GM23338 (cell line): ENCODE measurements around the gene TMEM132A. TPM values are rescaled to one million over a fixed set of nuclear protein-coding genes. Genes with fewer than 3 reads are reported as not detected.

Source experiments
- ATAC-seq: fragments of 200-7000 bp; cut with Tn5 transposase; 3 replicates; pipeline ENCODE4 v1.9.1; 2020
- DNase-seq: peaks from one replicate; pipeline ENCODE4 v3.0.0-alpha.2; 2015; ENCODE audit warnings: low spot score
- H2AFZ ChIP-seq: fragments of 200-600 bp; sonication (generic); 2 replicates; pipeline ENCODE4 v1.8.0; 2016; ENCODE audit warnings: antibody characterized with exemption, mild to moderate bottlenecking, moderate library complexity
- H3F3A ChIP-seq: fragments of 200-600 bp; sonication (generic); replicated peaks from 2 replicates; pipeline ENCODE4 v1.8.0; 2017; ENCODE audit warnings: antibody characterized with exemption, mixed run types, low read depth
- H3K27ac ChIP-seq: fragments of 200-600 bp; sonication (generic); 2 replicates; pipeline ENCODE4 v1.6.1; 2016; ENCODE audit warnings: low read depth
- H3K27me3 ChIP-seq: fragments of 200-600 bp; sonication (generic); 2 replicates; pipeline ENCODE4 v1.8.0; 2016; ENCODE audit warnings: mild to moderate bottlenecking, mixed run types, moderate library complexity; ENCODE audit not compliant: insufficient read depth
- H3K36me3 ChIP-seq: fragments of 200-600 bp; sonication (generic); 2 replicates; pipeline ENCODE4 v1.8.0; 2016; ENCODE audit warnings: mild to moderate bottlenecking; ENCODE audit not compliant: insufficient read depth
- H3K4me1 ChIP-seq: fragments of 200-600 bp; sonication (generic); 2 replicates; pipeline ENCODE4 v1.8.0; 2016; ENCODE audit warnings: mild to moderate bottlenecking, moderate library complexity; ENCODE audit not compliant: insufficient read depth
- H3K4me2 ChIP-seq: fragments of 200-600 bp; sonication (generic); 2 replicates; pipeline ENCODE4 v1.7.1; 2017; ENCODE audit warnings: mixed run types
- H3K4me3 ChIP-seq: fragments of 200-600 bp; sonication (generic); 2 replicates; pipeline ENCODE4 v1.6.1; 2016; ENCODE audit warnings: mixed run types
- H3K79me2 ChIP-seq: fragments of 200-600 bp; sonication (generic); replicated peaks from 2 replicates; pipeline ENCODE4 v1.8.0; 2017; ENCODE audit warnings: mild to moderate bottlenecking; ENCODE audit not compliant: insufficient read depth
- H3K9me2 ChIP-seq: fragments of 200-600 bp; sonication (generic); 2 replicates; pipeline ENCODE4 v1.8.0; 2017; ENCODE audit not compliant: insufficient read depth
- H4K20me1 ChIP-seq: fragments of 200-600 bp; sonication (generic); replicated peaks from 2 replicates; pipeline ENCODE4 v1.8.0; 2017; ENCODE audit warnings: mild to moderate bottlenecking; ENCODE audit not compliant: insufficient read depth
- H3K27ac Mint-ChIP-seq: 2 replicates; pipeline ENCODE4 v1.8.0; 2020; ENCODE audit warnings: inconsistent platforms, mild to moderate bottlenecking, moderate library complexity, mixed read lengths
- H3K27me3 Mint-ChIP-seq: 3 replicates; pipeline ENCODE4 v1.8.0; 2022; ENCODE audit warnings: low read depth, mild to moderate bottlenecking, moderate library complexity, mixed read lengths, inconsistent platforms; ENCODE audit not compliant: insufficient read depth, poor library complexity
- H3K36me3 Mint-ChIP-seq: 3 replicates; pipeline ENCODE4 v1.8.0; 2021; ENCODE audit warnings: low read depth, mild to moderate bottlenecking, inconsistent platforms, moderate library complexity, mixed read lengths
- H3K4me1 Mint-ChIP-seq: 3 replicates; pipeline ENCODE4 v1.8.0; 2020; ENCODE audit warnings: mild to moderate bottlenecking, inconsistent platforms, mixed read lengths
- H3K4me3 Mint-ChIP-seq: 3 replicates; pipeline ENCODE4 v1.8.0; 2021; ENCODE audit warnings: moderate library complexity, mild to moderate bottlenecking, inconsistent platforms, mixed read lengths
- H3K9me3 Mint-ChIP-seq: 3 replicates; pipeline ENCODE4 v1.8.0; 2020; ENCODE audit warnings: moderate library complexity, mild to moderate bottlenecking, inconsistent platforms, mixed read lengths
- CREB1 ChIP-seq: fragments of 250-450 bp; sonication (Bioruptor Pico); IDR thresholded peaks from 2 replicates; pipeline ENCODE4 v1.5.0; 2020; ENCODE audit warnings: low read depth, mild to moderate bottlenecking, moderate library complexity
- CTCF ChIP-seq, 2 experiments: fragments of 200-600 bp in 1 of 2; sonication (generic) in 1 of 2; conservative IDR thresholded peaks; 2 replicates each; pipeline versions ENCODE4 v1.5.1 to v1.6.1; 2016 to 2017; ENCODE audit warnings: antibody characterized with exemption in 2 of 2, low read depth in 2 of 2, mild to moderate bottlenecking in 2 of 2, moderate library complexity in 1 of 2
- ETS1 ChIP-seq: IDR thresholded peaks from 2 replicates; pipeline ENCODE4 v1.6.1; 2016; ENCODE audit warnings: antibody characterized with exemption
- EZH2 ChIP-seq: fragments of 200-600 bp; sonication (generic); IDR thresholded peaks from one replicate; pipeline ENCODE4 v1.8.0; 2017; ENCODE audit warnings: antibody characterized with exemption, mild to moderate bottlenecking, low read depth; ENCODE audit not compliant: unreplicated experiment
- EZH2phosphoT487 ChIP-seq: fragments of 200-600 bp; sonication (generic); IDR thresholded peaks from one replicate; pipeline ENCODE4 v1.8.1; 2018; ENCODE audit warnings: antibody characterized with exemption; ENCODE audit not compliant: unreplicated experiment
- JUNB ChIP-seq: IDR thresholded peaks from one replicate; pipeline ENCODE4 v1.6.1; 2016; ENCODE audit warnings: antibody characterized with exemption; ENCODE audit not compliant: unreplicated experiment
- NANOG ChIP-seq: IDR thresholded peaks from 2 replicates; pipeline ENCODE4 v1.6.1; 2016; ENCODE audit warnings: antibody characterized with exemption, borderline replicate concordance
- POLR2AphosphoS5 ChIP-seq: IDR thresholded peaks from 2 replicates; pipeline ENCODE4 v1.6.1; 2016; ENCODE audit warnings: antibody characterized with exemption, low read depth
- REST ChIP-seq: IDR thresholded peaks from one replicate; pipeline ENCODE4 v1.6.1; 2018; ENCODE audit warnings: antibody characterized with exemption; ENCODE audit not compliant: unreplicated experiment
- STAT1 ChIP-seq: IDR thresholded peaks from one replicate; pipeline ENCODE4 v1.6.1; 2016; ENCODE audit warnings: antibody characterized with exemption; ENCODE audit not compliant: unreplicated experiment
- ZNF114 ChIP-seq: fragments of 250-450 bp; sonication (Bioruptor Pico); IDR thresholded peaks from 2 replicates; pipeline ENCODE4 v1.5.0; 2020; ENCODE audit warnings: mild to moderate bottlenecking, moderate library complexity
- ZNF331 ChIP-seq: fragments of 250-450 bp; sonication (Bioruptor Pico); IDR thresholded peaks from 2 replicates; pipeline ENCODE4 v1.5.0; 2020; ENCODE audit warnings: low read depth, mild to moderate bottlenecking, moderate library complexity
- ZNF462 ChIP-seq: fragments of 250-450 bp; sonication (Bioruptor Pico); IDR thresholded peaks from 2 replicates; pipeline ENCODE4 v1.5.0; 2020; ENCODE audit warnings: mild to moderate bottlenecking, moderate library complexity
- polyA plus RNA-seq: library from polyadenylated mRNA; unstranded; fragments of >200 nt; fragmentation: Nextera tagmentation; extraction: Ambion mirVana; gene quantifications from 2 replicates; pipeline ENCODE4 v1.2.1, GENCODE V29; 2016
- total RNA-seq: library from RNA; depleted of rRNA; stranded (reverse); fragments of >200 nt; shearing (Covaris generic); gene quantifications from 2 replicates; pipeline ENCODE4 v1.2.3, GENCODE V29; 2014

Gene TMEM132A
- total and polyA plus RNA-seq, 2 experiments from 2014 or later = 36.2 to 96.6 TPM

GRCh38 chr11:60879971-60880588 lies 44.2 kb upstream of the TMEM132A start:
- ATAC-seq = no peak
- H3K36me3 ChIP-seq = no peaks in the 10 kb centered on the region

More at GRCh38 chr11:60879971-60880588, 44.2 kb upstream of the TMEM132A start:
- no peak for TF ChIP-seq CTCF (conservative IDR thresholded peaks at IDR 0.05; ENCODE audit: low read depth in 2 of 2)
- TF ChIP-seq ZNF462 (CRISPR knock-in tag) = no peak
- no peak for TF ChIP-seq NANOG
- no peak for TF ChIP-seq EZH2
- TF ChIP-seq POLR2AphosphoS5 = no peak
- TF ChIP-seq JUNB = no peak
- TF ChIP-seq ZNF114 (CRISPR knock-in tag) = no peak
- no peak for TF ChIP-seq REST
- TF ChIP-seq EZH2phosphoT487 = no peak
- TF ChIP-seq CREB1 (CRISPR knock-in tag) = no peak
- no peak for TF ChIP-seq ETS1
- no peak for TF ChIP-seq ZNF331
- no peak for TF ChIP-seq STAT1
- Histone ChIP-seq H3K4me2 (no peak overlapping the region), H3K9me2 (no peaks in the 10 kb centered on the region), H2AFZ (no peak overlapping the region), H3K4me3 (no peak overlapping the region), H4K20me1 (peaks cover 7% of the 10 kb centered on the region), H3K79me2 (no peaks in the 10 kb centered on the region), H3K4me1 (no peaks in the 10 kb centered on the region), H3F3A (no peaks in the 10 kb centered on the region), H3K27me3 (no peaks in the 10 kb centered on the region), H3K27ac (no peak overlapping the region)
- Mint-ChIP-seq H3K27me3 (no peaks in the 10 kb centered on the region), H3K36me3 (no peaks in the 10 kb centered on the region; the same call in 2 of the 3 replicates), H3K4me1 (no peaks in the 10 kb centered on the region), H3K9me3 (no peaks in the 10 kb centered on the region), H3K27ac (no peak overlapping the region), H3K4me3 (no peak overlapping the region)
- no peak for DNase-seq
